LNCAP (cell line): ENCODE data around the gene RBM23.

Experiments
- CTCF ChIP-seq: fragments of 450-650 bp; IDR thresholded peaks from 2 replicates; pipeline ENCODE4 v1.5.1; 2017; ENCODE audit warnings: mild to moderate bottlenecking

RBM23 gene

GRCh38 chr14:22923746-22924145, 4.8 kb upstream of the RBM23 start:
- no peak for TF ChIP-seq CTCF

DNA sequence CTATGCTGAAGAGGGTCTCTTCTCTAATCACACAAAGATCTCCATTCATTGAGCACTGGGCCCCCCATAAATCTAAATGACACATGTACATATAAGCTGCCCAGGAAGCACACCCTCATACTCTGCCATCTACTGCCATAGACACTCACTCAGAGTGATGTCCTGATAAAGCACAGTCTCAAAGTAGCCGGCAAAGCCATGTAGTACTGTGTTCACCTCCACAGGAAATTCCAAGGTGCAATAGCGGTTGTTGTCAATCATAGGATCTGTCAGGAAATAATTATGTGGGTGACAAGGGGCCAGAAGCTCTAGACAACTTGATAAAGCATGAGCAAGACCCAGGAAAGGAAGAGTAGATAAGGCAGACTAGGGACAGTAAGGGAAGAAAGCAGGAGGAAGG, 3.3 kb upstream of the RBM23 start:
- no peak for TF ChIP-seq CTCF

- no peak for TF ChIP-seq CTCF
Observed at GRCh38 chr14:22920697-22921096, 1.7 kb upstream of the RBM23 start.

- TF ChIP-seq CTCF, result no peak
Observed at GRCh38 chr14:22919601-22919921, 612 bp upstream of the RBM23 start.

DNA sequence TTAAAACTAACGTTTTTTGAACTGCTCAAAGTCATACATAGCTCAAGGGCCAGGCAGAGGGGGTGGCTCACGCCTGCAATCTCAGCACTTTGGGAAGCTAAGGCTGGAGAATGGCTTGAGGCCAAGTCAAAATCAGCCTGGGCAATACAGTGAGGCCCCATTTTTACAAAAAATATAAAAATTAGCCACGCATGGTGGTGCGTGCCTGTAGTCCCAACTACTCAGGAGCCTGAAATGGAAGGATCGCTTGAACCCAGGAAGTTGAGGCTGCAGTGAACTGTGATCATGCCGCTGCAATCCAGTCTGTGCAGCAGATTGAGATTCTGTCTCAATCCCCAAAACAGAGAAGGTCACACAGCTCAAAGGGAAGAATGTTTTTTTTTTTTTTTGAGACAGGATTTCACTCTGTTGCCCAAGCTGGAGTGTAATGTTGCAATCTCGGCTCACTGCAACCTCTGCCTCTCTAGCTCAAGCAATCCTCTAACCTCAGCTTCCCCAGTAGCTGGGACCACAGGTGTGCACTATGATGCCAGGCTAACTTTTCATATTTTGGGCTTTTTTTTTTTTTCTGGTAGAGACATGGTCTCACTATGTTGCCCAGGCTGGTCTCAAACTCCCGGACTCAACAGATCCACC, 2.9 kb downstream of the RBM23 start:
- no peak for TF ChIP-seq CTCF

DNA sequence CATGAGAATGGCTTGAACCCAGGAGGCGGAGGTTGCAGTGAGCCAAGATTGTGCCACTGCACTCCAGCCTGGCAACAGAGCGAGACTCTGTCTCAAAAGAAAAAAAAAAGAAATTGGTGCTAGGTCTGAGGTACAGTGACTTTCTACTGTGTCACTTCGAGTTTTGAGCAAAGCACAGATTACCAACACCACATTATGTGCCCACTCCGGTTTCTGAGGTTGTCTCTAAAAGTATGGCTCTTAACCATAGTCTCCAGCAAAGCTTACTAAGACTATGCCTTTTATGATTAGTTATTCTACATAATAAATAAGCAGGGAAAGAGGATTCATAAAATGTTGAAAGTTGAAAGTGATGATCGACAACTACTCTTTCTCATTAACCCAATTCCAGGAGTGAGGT, 8.0 kb downstream of the RBM23 start:
- no peak for TF ChIP-seq CTCF

GRCh38 chr14:22908601-22909000, 10.3 kb downstream of the RBM23 start:
- no peak for TF ChIP-seq CTCF

DNA sequence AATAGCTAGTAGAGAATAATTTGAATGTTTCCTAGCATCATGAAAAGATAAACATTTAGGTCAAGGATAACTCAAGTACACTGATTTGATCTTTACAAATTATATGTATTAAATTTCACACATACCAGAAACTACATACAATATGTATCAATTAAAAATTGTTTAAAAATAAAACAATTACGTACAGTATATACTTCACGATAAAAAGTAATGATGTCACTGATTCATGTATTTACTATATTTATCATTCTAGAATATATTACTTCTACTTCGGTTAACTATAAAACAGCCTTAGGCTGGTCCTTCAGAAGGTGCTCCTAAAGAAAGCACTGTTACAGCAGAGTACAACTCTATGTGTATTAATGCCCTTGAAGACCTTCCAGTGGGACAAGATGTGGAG, 11.5 kb downstream of the RBM23 start:
- no peak for TF ChIP-seq CTCF
